DOHH2 (cell line): Measurements from ENCODE around the gene TEF.

Experiments used
- H3F3A ChIP-seq: fragments of 200-600 bp; sonication (generic), shearing (Covaris generic); 2 replicates; pipeline ENCODE4 v1.6.0; 2016; ENCODE audit warnings: antibody characterized with exemption, mild to moderate bottlenecking; ENCODE audit not compliant: control insufficient read depth, insufficient read depth
- H3K27ac ChIP-seq: fragments of 200-600 bp; sonication (generic); 2 replicates; pipeline ENCODE4 v1.5.1; 2014; ENCODE audit warnings: low read depth, mild to moderate bottlenecking, low read length, moderate library complexity
- H3K27me3 ChIP-seq: fragments of 200-600 bp; sonication (generic); 2 replicates; pipeline ENCODE4 v1.6.1; 2014; ENCODE audit warnings: mild to moderate bottlenecking, low read length, mixed read lengths; ENCODE audit not compliant: control insufficient read depth
- H3K36me3 ChIP-seq: fragments of 200-600 bp; sonication (generic); 2 replicates; pipeline ENCODE4 v1.6.1; 2014; ENCODE audit warnings: mild to moderate bottlenecking, low read length, moderate library complexity, mixed read lengths; ENCODE audit not compliant: control insufficient read depth
- H3K4me1 ChIP-seq: fragments of 200-600 bp; sonication (generic); 2 replicates; pipeline ENCODE4 v1.6.1; 2014; ENCODE audit warnings: mild to moderate bottlenecking, low read length, mixed read lengths; ENCODE audit not compliant: control insufficient read depth
- H3K4me2 ChIP-seq: fragments of 200-600 bp; sonication (generic); 2 replicates; pipeline ENCODE4 v1.6.0; 2014; ENCODE audit warnings: mild to moderate bottlenecking, low read length, moderate library complexity
- H3K4me3 ChIP-seq: fragments of 200-600 bp; sonication (generic); 2 replicates; pipeline ENCODE4 v1.5.1; 2014; ENCODE audit warnings: mild to moderate bottlenecking, low read length, mixed read lengths
- H3K79me2 ChIP-seq: fragments of 200-600 bp; sonication (generic); 2 replicates; pipeline ENCODE4 v1.6.1; 2014; ENCODE audit warnings: mild to moderate bottlenecking, low read length, mixed read lengths; ENCODE audit not compliant: control insufficient read depth
- H3K9me2 ChIP-seq: fragments of 200-600 bp; sonication (generic); replicated peaks from 2 replicates; pipeline ENCODE4 v1.6.1; 2014; ENCODE audit warnings: mild to moderate bottlenecking, low read length, mixed read lengths; ENCODE audit not compliant: control insufficient read depth
- H3K9me3 ChIP-seq: fragments of 200-600 bp; sonication (generic); 2 replicates; pipeline ENCODE4 v1.6.1; 2014; ENCODE audit warnings: antibody characterized with exemption, low read length, mixed read lengths; ENCODE audit not compliant: control insufficient read depth, insufficient read depth
- H4K20me1 ChIP-seq: fragments of 200-600 bp; sonication (generic); 2 replicates; pipeline ENCODE4 v1.6.0; 2014; ENCODE audit warnings: low read depth, mild to moderate bottlenecking, antibody characterized with exemption, low read length, moderate library complexity; ENCODE audit not compliant: control insufficient read depth, insufficient read depth
- CTCF ChIP-seq: fragments of 200-600 bp; sonication (generic); IDR thresholded peaks from one replicate; pipeline ENCODE4 v1.5.1; 2014; ENCODE audit warnings: antibody characterized with exemption, mild to moderate bottlenecking, low read depth, low read length; ENCODE audit not compliant: poor library complexity, severe bottlenecking
- EZH2phosphoT487 ChIP-seq: fragments of 200-600 bp; sonication (generic); IDR thresholded peaks from 2 replicates; pipeline ENCODE4 v1.6.1; 2017; ENCODE audit warnings: borderline replicate concordance, mild to moderate bottlenecking, antibody characterized with exemption, low read length, moderate library complexity, mixed read lengths

TEF gene

GRCh38 chr22:41377846-41378245, 3.9 kb upstream of the TEF start:
- H3K9me3 ChIP-seq = no peaks in the 10 kb centered on the region
- no peak overlapping the region for H3K27ac ChIP-seq
- H3K36me3 ChIP-seq = no peaks in the 10 kb centered on the region
- peaks cover 6% of the 10 kb centered on the region for H3K79me2 ChIP-seq
- H3K9me2 ChIP-seq = no peaks in the 10 kb centered on the region
- no peak overlapping the region for H3K4me2 ChIP-seq
- H3K4me3 ChIP-seq = no peak overlapping the region
- no peaks in the 10 kb centered on the region for H3K27me3 ChIP-seq
- peaks cover 17% of the 10 kb centered on the region for H3K4me1 ChIP-seq
- no peaks in the 10 kb centered on the region for H3F3A ChIP-seq
- TF ChIP-seq CTCF (no peak), EZH2phosphoT487 (no peak)
- no peaks in the 10 kb centered on the region for H4K20me1 ChIP-seq

- peak overlapping the region; percentile 99 for H3K4me2 ChIP-seq
- no peaks in the 10 kb centered on the region for H3F3A ChIP-seq
- no peaks in the 10 kb centered on the region for H3K36me3 ChIP-seq
- H3K4me3 ChIP-seq = peak overlapping the region; percentile 90
- TF ChIP-seq EZH2phosphoT487 = no peak
- TF ChIP-seq CTCF = no peak
- no peaks in the 10 kb centered on the region for H3K9me2 ChIP-seq
- H3K4me1 ChIP-seq = peaks cover 26% of the 10 kb centered on the region
- H3K9me3 ChIP-seq = no peaks in the 10 kb centered on the region
- H4K20me1 ChIP-seq = no peaks in the 10 kb centered on the region
- H3K27me3 ChIP-seq = no peaks in the 10 kb centered on the region
- H3K79me2 ChIP-seq = peaks cover 16% of the 10 kb centered on the region
- peak overlapping the region; percentile 61; the same call in 1 of the 2 replicates for H3K27ac ChIP-seq
These were observed 781 bp upstream of the TEF start for GRCh38 chr22:41380993-41381328.

GRCh38 chr22:41382098-41382578, 396 bp downstream of the TEF start:
- peaks cover 16% of the 10 kb centered on the region for H3K79me2 ChIP-seq
- H3K36me3 ChIP-seq = no peaks in the 10 kb centered on the region
- no peaks in the 10 kb centered on the region for H3K9me2 ChIP-seq
- H3K4me1 ChIP-seq = peaks cover 26% of the 10 kb centered on the region
- no peaks in the 10 kb centered on the region for H4K20me1 ChIP-seq
- no peaks in the 10 kb centered on the region for H3K27me3 ChIP-seq
- no peak for TF ChIP-seq EZH2phosphoT487
- TF ChIP-seq CTCF = no peak
- H3K9me3 ChIP-seq = no peaks in the 10 kb centered on the region
- H3F3A ChIP-seq = no peaks in the 10 kb centered on the region
- peak overlapping the region; percentile 90 for H3K4me3 ChIP-seq
- peak overlapping the region; percentile 61 for H3K27ac ChIP-seq
- H3K4me2 ChIP-seq = peak overlapping the region; percentile 99
